Ovary (tissue), 3 donors: ENCODE results near the gene CCNQ.

Experiments
- POLR2A ChIP-seq: fragments of 450-650 bp; IDR thresholded peaks from one replicate; pipeline ENCODE4 v1.6.1; 2017; ENCODE audit warnings: antibody characterized with exemption, mild to moderate bottlenecking, moderate library complexity
- TF ChIP-seq, protein P1 (sequence below), 3 donors: fragments of 450-650 bp in 2 of 3; fragments of 200-600 bp in 1 of 3; IDR thresholded peaks; one replicate each; pipeline versions ENCODE4 v1.5.1 to v1.8.0; 2016 to 2022; ENCODE audit warnings: antibody characterized with exemption in 3 of 3, mild to moderate bottlenecking in 1 of 3
- donor health status: DM: no; HTN: no; CAD: no.

- TF ChIP-seq POLR2A: no peak
- TF ChIP-seq, protein P1, sequence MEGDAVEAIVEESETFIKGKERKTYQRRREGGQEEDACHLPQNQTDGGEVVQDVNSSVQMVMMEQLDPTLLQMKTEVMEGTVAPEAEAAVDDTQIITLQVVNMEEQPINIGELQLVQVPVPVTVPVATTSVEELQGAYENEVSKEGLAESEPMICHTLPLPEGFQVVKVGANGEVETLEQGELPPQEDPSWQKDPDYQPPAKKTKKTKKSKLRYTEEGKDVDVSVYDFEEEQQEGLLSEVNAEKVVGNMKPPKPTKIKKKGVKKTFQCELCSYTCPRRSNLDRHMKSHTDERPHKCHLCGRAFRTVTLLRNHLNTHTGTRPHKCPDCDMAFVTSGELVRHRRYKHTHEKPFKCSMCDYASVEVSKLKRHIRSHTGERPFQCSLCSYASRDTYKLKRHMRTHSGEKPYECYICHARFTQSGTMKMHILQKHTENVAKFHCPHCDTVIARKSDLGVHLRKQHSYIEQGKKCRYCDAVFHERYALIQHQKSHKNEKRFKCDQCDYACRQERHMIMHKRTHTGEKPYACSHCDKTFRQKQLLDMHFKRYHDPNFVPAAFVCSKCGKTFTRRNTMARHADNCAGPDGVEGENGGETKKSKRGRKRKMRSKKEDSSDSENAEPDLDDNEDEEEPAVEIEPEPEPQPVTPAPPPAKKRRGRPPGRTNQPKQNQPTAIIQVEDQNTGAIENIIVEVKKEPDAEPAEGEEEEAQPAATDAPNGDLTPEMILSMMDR (IDR thresholded peaks at IDR 0.05): no peak
Measured at GRCh38 chrX:153573984-153574383, 25.0 kb downstream of the CCNQ start.
